OCI-LY1 (cell line): ENCODE measurements around the gene FETUB.
"Not testable (repeated sequence)": the region's sequence is repeated elsewhere in the genome, so short reads cannot be mapped to it uniquely, and the experiment has no call there.

Source experiments
- H2AFZ ChIP-seq: fragments of 200-600 bp; sonication (generic), shearing (Covaris generic); 2 replicates; pipeline ENCODE4 v1.6.0; 2014; ENCODE audit warnings: antibody characterized with exemption, mild to moderate bottlenecking, low read length
- H3F3A ChIP-seq: fragments of 200-600 bp; sonication (generic), shearing (Covaris generic); 2 replicates; pipeline ENCODE4 v1.6.0; 2014; ENCODE audit warnings: mild to moderate bottlenecking, antibody characterized with exemption, low read length, moderate library complexity; ENCODE audit not compliant: insufficient read depth
- H3K27ac ChIP-seq: fragments of 200-600 bp; sonication (generic); 2 replicates; pipeline ENCODE4 v1.5.1; 2014; ENCODE audit warnings: low read length, mixed run types, mild to moderate bottlenecking, low read depth; ENCODE audit not compliant: poor library complexity, severe bottlenecking
- H3K27me3 ChIP-seq: fragments of 200-600 bp; sonication (generic); 2 replicates; pipeline ENCODE4 v1.6.0; 2014; ENCODE audit warnings: antibody characterized with exemption, mild to moderate bottlenecking, low read length, moderate library complexity; ENCODE audit not compliant: insufficient read depth
- H3K36me3 ChIP-seq: fragments of 200-600 bp; sonication (generic); 2 replicates; pipeline ENCODE4 v1.6.1; 2014; ENCODE audit warnings: mild to moderate bottlenecking, antibody characterized with exemption, low read length, moderate library complexity, mixed read lengths; ENCODE audit not compliant: insufficient read depth
- H3K4me1 ChIP-seq: fragments of 200-600 bp; sonication (generic); 2 replicates; pipeline ENCODE4 v1.5.1; 2014; ENCODE audit warnings: mild to moderate bottlenecking, low read length, moderate library complexity; ENCODE audit not compliant: insufficient read depth, severe bottlenecking
- H3K4me2 ChIP-seq: fragments of 200-600 bp; sonication (generic), shearing (Covaris generic); 2 replicates; pipeline ENCODE4 v1.6.1; 2014; ENCODE audit warnings: low read length
- H3K4me3 ChIP-seq: fragments of 200-600 bp; sonication (generic); 2 replicates; pipeline ENCODE4 v1.5.1; 2014; ENCODE audit warnings: low read length, low read depth, mild to moderate bottlenecking, mixed read lengths; ENCODE audit not compliant: poor library complexity, severe bottlenecking
- H3K79me2 ChIP-seq: fragments of 200-600 bp; shearing (Covaris generic); 2 replicates; pipeline ENCODE4 v1.6.1; 2016; ENCODE audit warnings: mixed run types, low read length, mixed read lengths; ENCODE audit not compliant: insufficient read depth
- H3K9ac ChIP-seq: fragments of 200-600 bp; sonication (generic), shearing (Covaris generic); 2 replicates; pipeline ENCODE4 v1.6.1; 2014; ENCODE audit warnings: mild to moderate bottlenecking, low read length, mixed read lengths
- H3K9me2 ChIP-seq: fragments of 200-600 bp; sonication (generic), shearing (Covaris generic); 2 replicates; pipeline ENCODE4 v1.6.1; 2014; ENCODE audit warnings: low read depth, mild to moderate bottlenecking, low read length, mixed read lengths
- H3K9me3 ChIP-seq: fragments of 200-600 bp; shearing (Covaris generic); 2 replicates; pipeline ENCODE4 v1.6.1; 2014; ENCODE audit warnings: low read length, mixed read lengths
- H4K20me1 ChIP-seq: fragments of 200-600 bp; sonication (generic), shearing (Covaris generic); 2 replicates; pipeline ENCODE4 v1.6.0; 2016; ENCODE audit warnings: mild to moderate bottlenecking, low read length; ENCODE audit not compliant: insufficient read depth
- CTCF ChIP-seq: fragments of 200-600 bp; sonication (generic), shearing (Covaris generic); IDR thresholded peaks from 2 replicates; pipeline ENCODE4 v1.5.1; 2017; ENCODE audit warnings: mild to moderate bottlenecking, antibody characterized with exemption, low read length, moderate library complexity, mixed read lengths
- EZH2 ChIP-seq: fragments of 200-600 bp; sonication (generic), shearing (Covaris generic); IDR thresholded peaks from 2 replicates; pipeline ENCODE4 v1.8.0; 2017; ENCODE audit warnings: borderline replicate concordance, mixed run types, mild to moderate bottlenecking, antibody characterized with exemption, low read length, moderate library complexity, mixed read lengths

Gene FETUB

GRCh38 chr3:186630950-186631641 is 9.1 kb upstream of the FETUB start:
- Histone ChIP-seq H3K4me2 (no peak overlapping the region), H3K9me3 (no peaks in the 10 kb centered on the region), H3K27me3 (no peaks in the 10 kb centered on the region), H2AFZ (no peak overlapping the region), H3K79me2 (no peaks in the 10 kb centered on the region), H3K4me3 (no peak overlapping the region), H3F3A (no peaks in the 10 kb centered on the region), H4K20me1 (no peaks in the 10 kb centered on the region), H3K27ac (no peak overlapping the region), H3K36me3 (no peaks in the 10 kb centered on the region), H3K4me1 (no peaks in the 10 kb centered on the region), H3K9me2 (no peaks in the 10 kb centered on the region), H3K9ac (no peak overlapping the region)
- no peak for TF ChIP-seq CTCF
- no peak for TF ChIP-seq EZH2

GRCh38 chr3:186633481-186633880 is 6.7 kb upstream of the FETUB start:
- Histone ChIP-seq H3K27ac (no peak overlapping the region), H3K79me2 (no peaks in the 10 kb centered on the region), H3K9ac (no peak overlapping the region), H3K4me3 (no peak overlapping the region), H3K4me2 (no peak overlapping the region), H3K4me1 (no peaks in the 10 kb centered on the region), H2AFZ (no peak overlapping the region), H3K9me3 (peaks cover under 1% of the 10 kb centered on the region), H3K36me3 (no peaks in the 10 kb centered on the region), H3K27me3 (no peaks in the 10 kb centered on the region), H3K9me2 (no peaks in the 10 kb centered on the region), H3F3A (no peaks in the 10 kb centered on the region), H4K20me1 (no peaks in the 10 kb centered on the region)
- no peak for TF ChIP-seq EZH2
- TF ChIP-seq CTCF: no peak

- not testable (repeated sequence) for H3K27me3 ChIP-seq, H3K4me2 ChIP-seq, H2AFZ ChIP-seq, H3K36me3 ChIP-seq, H3F3A ChIP-seq, H3K9me3 ChIP-seq, H3K4me3 ChIP-seq, H3K27ac ChIP-seq, H4K20me1 ChIP-seq, H3K9me2 ChIP-seq, H3K4me1 ChIP-seq, H3K79me2 ChIP-seq, H3K9ac ChIP-seq
These were observed 6.0 kb upstream of the FETUB start for GRCh38 chr3:186634207-186634606.

- no peak overlapping the region for H3K4me2 ChIP-seq
- H3K9me3 ChIP-seq: peaks cover 9% of the 10 kb centered on the region
- no peak for TF ChIP-seq CTCF
- TF ChIP-seq EZH2: no peak
- H3K4me3 ChIP-seq: no peak overlapping the region
- H3K9me2 ChIP-seq: no peaks in the 10 kb centered on the region
- no peaks in the 10 kb centered on the region for H3K4me1 ChIP-seq
- H2AFZ ChIP-seq: no peak overlapping the region
- H3K36me3 ChIP-seq: no peaks in the 10 kb centered on the region; the same call in 1 of the 2 replicates
- no peaks in the 10 kb centered on the region for H3K79me2 ChIP-seq
- H3K27me3 ChIP-seq: no peaks in the 10 kb centered on the region; the same call in 1 of the 2 replicates
- H3K27ac ChIP-seq: no peak overlapping the region
- no peaks in the 10 kb centered on the region for H4K20me1 ChIP-seq
- H3F3A ChIP-seq: no peaks in the 10 kb centered on the region
- H3K9ac ChIP-seq: no peak overlapping the region
These were observed 4.7 kb upstream of the FETUB start for GRCh38 chr3:186635532-186635931.
